NCI-H774 (cell line): Measurements from ENCODE around the gene CALML4.
"Not testable (repeated sequence)": the region's sequence is repeated elsewhere in the genome, so short reads cannot be mapped to it uniquely, and the experiment has no call there.

ENCODE experiments used
- DNase-seq: peaks from one replicate; lab custom pipeline; 2025; lab: John Stamatoyannopoulos, UW

The CALML4 gene

DNA sequence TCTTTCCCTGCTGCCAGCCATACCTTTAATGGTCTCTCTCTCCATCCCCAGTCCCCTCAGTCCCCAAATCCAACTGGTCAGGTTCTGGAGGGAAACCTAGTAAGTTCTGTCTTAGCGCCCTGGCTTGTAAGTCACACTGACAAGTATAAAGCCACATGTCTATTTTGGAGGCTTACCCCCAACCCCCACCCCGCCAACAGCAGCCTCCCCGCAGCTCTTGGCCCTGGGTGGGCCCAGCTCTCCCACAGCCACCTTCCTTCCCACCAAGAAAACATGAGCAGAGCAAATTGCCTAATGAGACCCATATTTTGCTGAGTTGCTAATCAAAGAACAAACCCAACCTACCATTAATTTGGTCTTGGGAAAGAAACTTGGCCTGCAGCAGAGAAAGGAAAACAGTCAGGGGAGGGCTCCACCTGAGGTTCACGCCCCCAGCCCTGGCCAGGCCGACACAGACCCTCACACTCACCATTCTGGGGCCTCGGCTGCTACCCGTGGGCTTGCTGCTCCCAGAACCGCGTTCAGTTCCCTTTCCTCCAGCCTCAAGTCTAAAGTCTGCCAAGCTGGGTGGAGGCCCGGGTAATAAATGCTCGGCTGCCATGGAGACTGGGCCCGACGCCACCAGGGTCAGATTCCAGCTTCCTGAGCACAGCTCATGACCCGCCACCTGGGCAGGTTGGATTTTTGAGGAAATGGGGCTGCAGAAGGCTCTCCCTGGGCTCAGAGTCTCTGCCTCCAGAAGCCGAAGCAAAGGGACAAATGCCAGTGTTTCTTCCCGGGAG is at the start of gene CALML4:
TSS of gene CALML4 (minus strand) at position 557 of the 782 bp plus-strand sequence. CDS start at position 472, 85 bp downstream.
- DNase-seq, result no peak

DNA sequence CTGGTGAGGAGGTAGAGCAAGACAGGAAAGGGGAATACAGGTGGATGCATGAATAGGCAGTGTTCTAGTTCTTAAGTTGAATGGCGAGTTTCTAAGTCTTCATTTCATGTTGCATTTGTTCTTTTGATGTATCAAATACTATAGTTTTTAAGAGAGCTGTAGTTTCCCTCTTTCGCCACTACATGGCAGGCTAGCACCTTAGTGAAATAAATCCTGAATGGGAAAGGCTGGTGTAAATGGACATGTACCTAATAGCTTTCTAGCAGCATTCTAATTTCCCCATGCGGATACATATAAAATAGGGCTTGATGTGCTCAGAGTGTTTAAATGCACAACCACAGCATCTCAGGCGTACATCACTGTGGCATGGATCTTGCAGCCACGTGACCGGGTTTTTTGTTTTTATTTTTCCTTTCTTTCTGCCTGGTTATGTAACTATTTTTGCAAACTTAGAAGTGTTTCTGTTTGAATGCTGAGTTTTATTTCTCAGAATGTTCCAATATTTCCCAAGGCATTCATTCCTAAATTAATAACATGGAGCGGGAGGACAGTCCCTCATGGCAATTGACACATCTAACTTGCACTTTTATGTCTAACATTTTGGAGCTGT is 47.9 kb upstream of the CALML4 start:
- DNase-seq, result peak; percentile 72

DNA sequence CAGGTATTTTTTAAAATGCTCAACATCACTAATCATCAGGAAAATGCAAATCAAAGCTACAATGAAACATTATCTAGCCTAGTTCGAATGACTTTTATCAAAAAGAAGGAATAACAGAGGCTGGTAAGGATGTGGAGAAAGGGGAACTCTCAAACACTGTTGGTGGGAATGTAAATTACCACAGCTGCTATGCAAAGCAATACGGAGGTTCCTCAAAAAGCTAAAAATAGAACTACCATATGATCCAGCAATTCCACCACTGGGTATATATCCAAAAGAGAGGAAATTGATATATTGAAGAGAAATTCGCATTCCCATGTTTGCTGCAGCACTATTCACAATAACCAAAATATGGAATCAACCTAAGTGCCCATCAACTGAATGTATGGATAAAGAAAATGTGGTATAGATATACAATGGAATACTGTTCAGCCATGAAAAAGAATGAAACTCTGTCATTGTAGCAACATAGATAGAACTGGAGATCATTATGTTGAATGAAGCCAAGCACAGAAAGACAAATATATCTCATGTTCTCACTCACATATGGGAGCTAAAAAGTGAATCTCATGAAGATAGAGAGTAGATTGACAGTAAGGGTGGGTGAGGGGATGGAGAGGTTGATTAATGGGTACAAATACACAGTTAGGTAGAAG is 44.1 kb upstream of the CALML4 start:
- no peak for DNase-seq

GRCh38 chr15:68244235-68244634 is 39.1 kb upstream of the CALML4 start:
- DNase-seq, result no peak

- no peak for DNase-seq
These were observed 36.2 kb upstream of the CALML4 start for GRCh38 chr15:68241088-68241935.

DNA sequence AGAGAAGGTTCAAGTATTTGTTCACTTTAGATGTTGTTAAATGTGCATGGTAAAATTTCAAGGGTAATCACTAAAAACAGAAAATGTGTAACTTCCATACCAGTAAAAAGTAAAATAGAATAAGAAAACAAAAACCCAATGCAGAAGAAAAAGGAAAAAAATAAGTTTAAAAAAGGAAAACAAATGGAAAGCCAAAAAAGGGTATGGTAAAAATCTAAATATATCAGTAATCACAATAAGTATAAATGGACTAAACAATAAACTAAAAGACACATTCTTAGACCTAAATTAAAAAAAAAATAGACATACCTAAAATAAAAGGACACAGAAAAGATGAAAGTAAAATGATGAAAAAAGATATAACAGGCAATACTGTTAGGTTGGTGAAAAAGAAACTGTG is 33.9 kb upstream of the CALML4 start:
- DNase-seq, result no peak

DNA sequence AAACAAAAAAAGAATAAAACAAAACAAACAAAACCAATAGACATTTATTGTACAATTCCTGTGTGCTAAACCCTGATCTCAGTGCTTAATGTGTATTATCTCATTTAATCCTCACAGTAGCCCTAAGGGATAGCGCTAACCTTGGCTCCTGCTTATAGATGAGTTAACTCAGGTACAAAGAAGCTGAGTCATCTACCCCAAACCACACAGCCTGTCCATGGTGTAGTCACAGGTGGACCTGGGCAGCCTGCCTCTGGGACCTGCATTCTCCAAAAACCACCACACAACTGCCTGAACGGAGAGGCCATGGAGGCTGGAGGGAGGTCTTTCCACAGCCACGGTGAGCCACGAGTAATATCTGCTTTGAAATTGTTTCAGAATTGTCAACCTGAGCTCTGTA is 29.9 kb upstream of the CALML4 start:
- DNase-seq, result no peak

DNA sequence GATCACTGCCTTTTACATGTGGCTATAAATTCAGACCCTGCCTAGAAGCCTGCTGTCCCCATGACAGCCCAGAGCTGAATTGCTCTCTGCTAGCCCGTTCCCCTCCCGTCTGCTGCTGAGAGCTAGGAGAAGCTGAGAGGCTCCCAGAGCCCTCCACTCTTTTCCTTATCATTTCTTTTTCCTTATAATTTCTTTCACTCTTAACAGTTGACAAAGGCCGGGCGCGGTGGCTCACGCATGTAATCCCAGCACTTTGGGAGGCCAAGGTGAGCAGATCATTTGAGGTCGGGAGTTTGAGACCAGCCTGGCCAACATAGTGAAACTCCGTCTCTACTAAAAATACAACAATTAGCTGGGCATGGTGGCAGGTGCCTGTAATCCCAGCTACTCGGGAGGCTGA is 29.4 kb upstream of the CALML4 start:
- not testable (repeated sequence) for DNase-seq

DNA sequence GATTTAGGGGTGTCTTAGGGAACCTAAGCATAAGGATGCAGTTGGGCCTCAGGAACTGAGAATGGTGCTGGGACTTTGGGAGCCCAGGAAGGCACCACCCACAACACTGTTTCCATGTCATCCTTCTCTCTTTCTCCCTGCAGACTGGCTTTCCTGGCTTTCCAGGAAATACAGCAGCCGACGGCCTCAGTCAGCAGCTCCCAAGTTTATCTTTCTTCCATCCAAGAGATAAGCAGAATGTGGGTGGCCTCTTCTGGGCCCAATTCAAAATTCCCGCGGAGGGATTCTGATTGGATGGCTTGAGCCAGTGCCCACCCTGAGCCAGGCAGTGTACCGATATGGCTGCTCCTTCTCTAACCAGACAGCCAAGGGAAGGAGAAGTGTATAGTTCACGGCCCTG is 28.9 kb upstream of the CALML4 start:
- no peak for DNase-seq

DNA sequence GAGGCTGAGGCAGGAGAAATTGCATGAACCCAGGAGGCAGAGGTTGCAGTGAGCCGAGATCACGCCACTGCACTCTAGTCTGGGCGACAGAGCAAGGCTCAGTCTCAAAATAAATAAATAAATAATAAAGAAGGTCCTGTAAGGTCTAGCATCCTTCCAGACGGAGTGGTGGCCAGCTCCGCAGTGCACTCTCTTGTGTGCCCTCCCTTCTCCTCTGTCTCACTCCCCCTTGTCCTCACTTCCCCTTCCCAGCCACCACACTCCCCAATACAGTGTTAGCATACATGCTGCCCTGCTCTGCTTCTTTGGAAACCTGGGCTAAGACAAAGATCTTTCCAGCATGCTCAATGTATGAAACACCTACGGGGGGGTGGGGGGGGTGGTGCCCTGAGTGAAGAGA is 27.8 kb upstream of the CALML4 start:
- no peak for DNase-seq

GRCh38 chr15:68232449-68232848 is 27.3 kb upstream of the CALML4 start:
- DNase-seq, result no peak

- no peak for DNase-seq
These were observed 26.1 kb upstream of the CALML4 start for GRCh38 chr15:68231102-68231818.

DNA sequence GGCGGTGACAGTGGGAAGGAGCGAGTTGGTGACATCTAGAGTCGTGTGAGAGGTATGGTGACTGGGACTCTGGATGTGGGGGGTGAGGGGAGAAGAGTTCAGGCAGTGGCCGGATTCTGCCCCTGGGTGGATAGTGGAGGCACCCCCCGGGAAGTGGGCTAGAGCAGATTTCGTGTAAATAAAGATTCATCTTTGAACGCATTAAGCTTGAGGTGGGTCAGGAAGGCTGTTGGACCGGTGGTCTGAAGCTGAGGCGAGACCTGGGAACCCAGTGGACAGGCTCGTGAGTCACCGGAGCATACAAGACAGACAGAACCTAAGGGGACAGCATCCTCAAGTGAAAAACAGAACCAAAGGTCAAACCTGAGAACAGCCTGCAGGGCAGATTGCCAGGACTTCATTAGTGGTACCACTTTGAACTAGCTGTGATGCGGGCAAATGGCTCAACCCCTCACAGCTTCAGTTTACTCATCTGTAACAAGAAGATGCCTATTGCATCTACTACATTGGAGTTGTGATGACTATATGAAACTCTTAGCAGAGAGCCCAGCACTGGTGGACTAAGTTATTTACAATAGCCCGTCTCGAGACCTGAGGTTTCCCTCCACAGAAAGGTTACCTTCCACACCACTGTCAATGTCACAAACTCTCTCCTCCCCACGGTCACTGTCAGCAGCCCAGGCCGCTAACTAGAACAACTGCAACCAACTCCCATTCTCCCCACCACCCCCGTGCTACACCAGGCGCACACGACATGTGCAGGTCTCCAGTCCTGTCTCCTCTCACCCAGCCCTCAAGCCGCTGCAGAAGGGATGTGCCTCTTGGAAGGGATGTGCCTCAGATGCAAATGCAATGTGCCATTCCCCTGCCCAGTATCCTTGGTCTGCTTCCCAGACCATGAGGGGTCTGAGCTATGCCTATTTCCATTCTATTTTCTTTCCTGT is 25.3 kb upstream of the CALML4 start:
- no peak for DNase-seq

- peak; percentile 83 for DNase-seq
These were observed 24.4 kb upstream of the CALML4 start, which contains the start of gene CLN6 for GRCh38 chr15:68229386-68230156. TSS of gene CLN6 (minus strand) at chr15:68229728. CDS start at chr15:68229584, 144 bp downstream.

DNA sequence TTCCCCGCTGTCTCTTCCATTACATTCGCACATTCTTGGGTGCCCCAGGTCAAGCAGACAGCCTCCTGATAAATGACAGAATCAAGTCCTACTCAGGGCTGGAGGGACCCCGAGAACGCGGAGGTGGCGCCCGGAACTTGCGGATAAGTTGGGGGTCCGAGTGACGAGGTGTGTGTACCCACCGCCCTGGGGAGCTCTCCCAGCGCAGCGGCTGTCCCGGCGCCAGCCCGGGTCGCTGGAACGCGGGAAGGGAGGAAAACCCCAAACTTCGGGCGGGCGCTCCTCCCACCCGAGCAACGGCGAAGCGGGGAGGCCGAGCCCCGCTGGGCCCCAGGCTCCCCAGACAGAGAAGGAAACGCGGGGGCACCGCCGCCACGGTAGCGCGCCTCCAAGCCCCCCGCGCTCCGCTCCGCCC is 23.8 kb upstream of the CALML4 start:
- no peak for DNase-seq

GRCh38 chr15:68228143-68228970 is 23.2 kb upstream of the CALML4 start:
- DNase-seq, result no peak

DNA sequence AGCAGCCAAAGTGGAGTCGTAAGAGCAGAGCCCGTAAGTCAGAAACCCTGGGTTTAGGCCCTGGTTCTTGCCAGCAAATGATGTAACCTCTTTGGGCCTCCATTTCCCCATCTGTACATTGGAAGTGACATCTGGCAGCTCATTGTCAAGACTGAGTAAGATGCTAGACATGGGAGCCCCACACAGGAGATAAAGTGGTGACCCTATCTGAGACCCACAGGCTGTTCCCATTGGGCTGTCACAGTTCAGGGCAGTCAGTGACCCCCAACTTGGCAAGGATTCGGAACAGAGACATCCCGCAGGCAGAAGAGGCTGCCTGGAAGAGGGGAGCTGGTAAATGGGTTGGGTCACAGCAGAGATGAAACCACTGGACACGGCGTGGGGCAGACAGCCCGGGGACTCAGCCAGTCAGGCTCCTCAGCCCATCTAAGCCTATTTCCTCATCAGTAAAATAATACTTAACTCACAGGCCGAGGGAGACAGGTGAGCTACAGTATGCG is 22.6 kb upstream of the CALML4 start:
- DNase-seq, result no peak

DNA sequence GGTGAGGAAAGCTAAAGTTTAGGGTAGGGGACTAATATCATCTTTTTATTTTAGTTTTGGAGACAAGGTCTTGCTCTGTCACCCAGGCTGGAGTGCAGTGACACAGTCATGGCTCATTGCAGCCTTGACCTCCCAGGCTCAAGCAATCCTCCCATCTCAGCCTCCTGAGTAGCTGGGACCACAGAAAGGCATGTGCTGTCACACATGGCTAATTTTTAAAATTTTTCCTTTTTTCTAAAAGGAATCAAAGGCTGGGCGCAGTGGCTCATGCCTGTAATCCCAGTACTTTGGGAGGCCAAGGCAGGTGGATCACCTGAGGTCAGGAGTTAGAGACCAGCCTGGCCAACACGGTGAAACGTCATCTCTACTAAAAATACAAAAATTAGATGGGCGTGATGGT is 20.3 kb upstream of the CALML4 start:
- DNase-seq, result not testable (repeated sequence)
